ENCODE measurements around the gene MKX. TPM values are rescaled to one million over a fixed set of nuclear protein-coding genes. Genes with fewer than 3 reads are reported as not detected.
A peak's percentile ranks its signal among the peaks of the same experiment; 100 is the strongest.

MKX gene
- total RNA-seq, 4 donors from 2014 or later = 0.82 to 2.4 TPM; not detected in 2

DNA sequence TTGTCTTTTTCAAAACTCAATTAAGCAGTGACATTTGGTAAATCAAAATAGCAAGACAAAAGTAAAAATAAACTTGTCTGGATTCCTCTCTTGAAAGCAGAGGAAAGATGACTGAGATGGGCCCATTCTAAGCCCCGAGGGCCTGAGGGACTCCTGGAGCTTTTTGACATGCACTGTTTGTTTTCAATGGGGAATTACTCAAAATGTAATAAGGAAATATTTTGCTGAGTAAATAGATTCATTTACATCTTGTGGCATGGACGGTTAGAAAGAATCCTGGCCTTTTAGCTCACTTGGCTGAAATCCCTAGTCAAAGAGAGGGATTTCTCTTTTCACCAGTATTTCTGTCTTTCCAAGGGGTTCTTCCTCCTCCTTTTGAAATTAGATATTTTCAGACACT, 108.0 kb downstream of the MKX start:
- intact Hi-C loops (cut with DNase I; ENCODE audit: low total_unique reads) = no loop called here

DNA sequence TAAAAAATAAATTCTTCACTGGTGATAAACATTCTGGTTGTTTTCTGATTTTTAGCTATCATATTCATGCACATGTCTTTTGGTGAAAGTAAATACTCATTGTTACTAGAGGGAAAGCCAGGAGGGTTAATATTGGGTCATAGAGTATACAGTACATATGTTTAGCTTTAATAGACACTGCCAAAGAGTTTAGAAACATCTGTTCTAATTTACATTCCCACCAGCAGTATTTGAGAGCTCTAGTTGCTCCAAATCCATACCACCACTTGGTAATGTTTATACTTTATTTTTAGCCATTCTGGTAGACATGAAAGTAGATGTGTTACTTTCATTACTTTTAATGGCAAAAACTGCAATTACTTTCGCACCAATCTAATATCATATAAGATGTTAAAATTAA, 108.8 kb downstream of the MKX start:
- DNase-seq = no peak
- WGBS, 2 donors (ENCODE audit: low coverage in 1 of 2) = 75 to 93% methylated on average over 1 of the region's 1 CpG
- intact Hi-C loops (cut with DNase I; ENCODE audit: low total_unique reads) = no loop called here
- TF ChIP-seq EP300 (IDR thresholded peaks at IDR 0.05; ENCODE audit: low read depth) (no peak), POLR2AphosphoS5 (IDR thresholded peaks at IDR 0.05) (no peak), POLR2A (IDR thresholded peaks at IDR 0.05) (no peak)
- TF ChIP-seq, protein P1, sequence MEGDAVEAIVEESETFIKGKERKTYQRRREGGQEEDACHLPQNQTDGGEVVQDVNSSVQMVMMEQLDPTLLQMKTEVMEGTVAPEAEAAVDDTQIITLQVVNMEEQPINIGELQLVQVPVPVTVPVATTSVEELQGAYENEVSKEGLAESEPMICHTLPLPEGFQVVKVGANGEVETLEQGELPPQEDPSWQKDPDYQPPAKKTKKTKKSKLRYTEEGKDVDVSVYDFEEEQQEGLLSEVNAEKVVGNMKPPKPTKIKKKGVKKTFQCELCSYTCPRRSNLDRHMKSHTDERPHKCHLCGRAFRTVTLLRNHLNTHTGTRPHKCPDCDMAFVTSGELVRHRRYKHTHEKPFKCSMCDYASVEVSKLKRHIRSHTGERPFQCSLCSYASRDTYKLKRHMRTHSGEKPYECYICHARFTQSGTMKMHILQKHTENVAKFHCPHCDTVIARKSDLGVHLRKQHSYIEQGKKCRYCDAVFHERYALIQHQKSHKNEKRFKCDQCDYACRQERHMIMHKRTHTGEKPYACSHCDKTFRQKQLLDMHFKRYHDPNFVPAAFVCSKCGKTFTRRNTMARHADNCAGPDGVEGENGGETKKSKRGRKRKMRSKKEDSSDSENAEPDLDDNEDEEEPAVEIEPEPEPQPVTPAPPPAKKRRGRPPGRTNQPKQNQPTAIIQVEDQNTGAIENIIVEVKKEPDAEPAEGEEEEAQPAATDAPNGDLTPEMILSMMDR (IDR thresholded peaks at IDR 0.05) = no peak
- in situ Hi-C loops (cut with MboI; ENCODE audit: low pct_ligation_motif_present in 1 of 4, low pct_unique_long_range_greater_than_20kb in 1 of 4, low sequenced_read_pairs in 3 of 4) = no loop called here
- H3K4me3 ChIP-seq = no peak overlapping the region
- peaks cover 0 to 10% (median 1%) of the 10 kb centered on the region in 4 donors for H3K4me1 ChIP-seq
- H3K27ac ChIP-seq = no peak overlapping the region
- H3K9me3 ChIP-seq = peaks cover 0 to 2% of the 10 kb centered on the region in 2 donors
- H3K36me3 ChIP-seq = no peaks in the 10 kb centered on the region
- H3K27me3 ChIP-seq = no peaks in the 10 kb centered on the region

More for the DNA sequence above, 108.0 kb downstream of the MKX start:
- Histone ChIP-seq H3K9me3 (peaks cover 5% of the 10 kb centered on the region in 2 donors), H3K4me1 (peaks cover 0 to 10% (median 1%) of the 10 kb centered on the region in 4 donors), H3K4me3 (no peak overlapping the region), H3K27ac (no peak overlapping the region), H3K36me3 (no peaks in the 10 kb centered on the region), H3K27me3 (no peaks in the 10 kb centered on the region)
- WGBS, 2 donors (ENCODE audit: low coverage in 1 of 2) = 22 to 30% methylated on average over 2 of the region's 2 CpGs
- in situ Hi-C loops (cut with MboI; ENCODE audit: low pct_ligation_motif_present in 1 of 4, low pct_unique_long_range_greater_than_20kb in 1 of 4, low sequenced_read_pairs in 3 of 4) = no loop called here
- DNase-seq = no peak
- TF ChIP-seq EP300 (IDR thresholded peaks at IDR 0.05; ENCODE audit: low read depth) (no peak), POLR2AphosphoS5 (IDR thresholded peaks at IDR 0.05) (no peak), POLR2A (IDR thresholded peaks at IDR 0.05) (no peak)
- TF ChIP-seq, protein P1 (IDR thresholded peaks at IDR 0.05) = no peak

DNA sequence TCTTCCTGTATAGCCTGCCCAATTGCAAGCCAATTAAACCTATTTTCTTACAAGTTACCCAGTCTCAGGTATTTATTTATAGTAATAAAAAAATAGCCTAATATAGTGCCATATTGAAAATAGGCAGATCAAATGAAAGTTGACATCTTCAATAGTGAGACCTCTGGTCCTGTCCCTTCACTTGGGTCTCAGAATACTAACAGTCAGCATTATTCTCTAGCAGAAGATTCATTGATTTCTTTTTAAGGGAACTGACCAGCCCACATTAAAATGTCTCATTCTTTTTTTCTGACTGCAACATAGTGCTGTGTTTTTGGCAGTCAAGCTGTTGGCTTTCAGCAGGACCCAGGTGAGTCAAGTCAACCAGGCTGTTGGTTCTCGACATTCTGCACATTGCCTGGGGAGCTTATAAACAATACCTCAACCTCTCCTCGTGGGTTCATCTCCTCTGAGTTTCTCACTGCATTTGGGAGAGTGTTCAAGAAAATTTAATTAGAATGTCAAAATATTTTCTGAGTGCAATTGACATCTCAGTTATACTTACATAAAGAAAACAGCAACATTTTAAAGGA, 109.8 kb downstream of the MKX start:
- Histone ChIP-seq H3K27me3 (no peaks in the 10 kb centered on the region), H3K9me3 (no peaks in the 10 kb centered on the region), H3K4me3 (no peak overlapping the region), H3K27ac (no peak overlapping the region), H3K36me3 (no peaks in the 10 kb centered on the region), H3K4me1 (peaks cover 0 to 10% (median 1%) of the 10 kb centered on the region in 4 donors)
- DNase-seq = no peak
- TF ChIP-seq, protein P1 (IDR thresholded peaks at IDR 0.05) = no peak
- TF ChIP-seq POLR2AphosphoS5 (IDR thresholded peaks at IDR 0.05) = no peak
- TF ChIP-seq POLR2A (IDR thresholded peaks at IDR 0.05) = no peak
- TF ChIP-seq EP300 (IDR thresholded peaks at IDR 0.05; ENCODE audit: low read depth) = no peak
- intact Hi-C loops (cut with DNase I; ENCODE audit: low total_unique reads) = no loop called here
- in situ Hi-C loops (cut with MboI; ENCODE audit: low pct_ligation_motif_present in 1 of 4, low pct_unique_long_range_greater_than_20kb in 1 of 4, low sequenced_read_pairs in 3 of 4) = no loop called here
- 62 to 63% methylated on average over 2 of the region's 2 CpGs for WGBS, 2 donors (ENCODE audit: low coverage in 1 of 2)

DNA sequence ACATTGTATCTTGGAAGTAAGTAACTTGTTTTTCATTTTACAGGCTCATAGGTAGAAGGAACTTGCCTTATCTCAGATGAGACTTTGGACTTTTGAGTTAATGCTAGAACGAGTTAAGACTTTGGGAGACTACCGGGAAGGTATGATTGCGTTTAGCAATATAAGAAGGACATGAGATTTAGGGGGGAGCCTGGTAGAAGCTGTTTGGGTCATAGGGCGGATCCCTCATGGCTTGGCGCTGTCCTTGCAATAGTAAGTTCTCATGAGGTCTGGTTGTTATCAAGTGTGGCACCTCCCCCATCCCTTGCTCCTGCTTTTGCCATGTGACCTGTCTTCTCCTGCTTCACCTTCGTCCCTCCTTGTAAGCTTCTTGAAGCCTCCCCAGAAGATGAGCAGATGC, 110.3 kb downstream of the MKX start:
- Histone ChIP-seq H3K27ac (peak overlapping the region in 1 of 4 donors; percentile 19), H3K27me3 (no peaks in the 10 kb centered on the region), H3K36me3 (no peaks in the 10 kb centered on the region), H3K4me3 (no peak overlapping the region), H3K4me1 (peaks cover 0 to 10% (median 1%) of the 10 kb centered on the region in 4 donors), H3K9me3 (no peaks in the 10 kb centered on the region)
- 48 to 63% methylated on average over 4 to 6 of the region's 6 CpGs for WGBS, 2 donors (ENCODE audit: low coverage in 1 of 2)
- in situ Hi-C loops (cut with MboI; ENCODE audit: low pct_ligation_motif_present in 1 of 4, low pct_unique_long_range_greater_than_20kb in 1 of 4, low sequenced_read_pairs in 3 of 4) = no loop called here
- intact Hi-C loops (cut with DNase I; ENCODE audit: low total_unique reads) = no loop called here
- no peak for TF ChIP-seq EP300 (IDR thresholded peaks at IDR 0.05; ENCODE audit: low read depth)
- TF ChIP-seq, protein P1 (IDR thresholded peaks at IDR 0.05) = no peak
- TF ChIP-seq POLR2A (IDR thresholded peaks at IDR 0.05) = no peak
- TF ChIP-seq POLR2AphosphoS5 (IDR thresholded peaks at IDR 0.05) = no peak
- DNase-seq = no peak

Measured in transverse colon (tissue), 4 donors.